ENCODE data around the gene UBE3A. TPM values are rescaled to one million over a fixed set of nuclear protein-coding genes. Genes with fewer than 3 reads are reported as not detected.

Gene UBE3A
- total RNA-seq, 2 donors from 2014 or later, result 61.1 to 79.8 TPM

- TF ChIP-seq POLR2A (IDR thresholded peaks at IDR 0.05) (no peak), CTCF (IDR thresholded peaks at IDR 0.05) (no peak), POLR2AphosphoS5 (IDR thresholded peaks at IDR 0.05) (no peak)
- no peak for DNase-seq (ENCODE audit: low spot score)
- intact Hi-C loops (cut with DNase I), result no loop called here
- 92% methylated on average over 10 of the region's 10 CpGs for WGBS
- Histone ChIP-seq H3K9me3 (no peaks in the 10 kb centered on the region), H3K36me3 (no peaks in the 10 kb centered on the region), H3K4me3 (no peak overlapping the region), H3K4me1 (replicated peaks) (no peaks in the 10 kb centered on the region), H3K27me3 (replicated peaks; ENCODE audit: insufficient read depth) (no peaks in the 10 kb centered on the region), H3K27ac (no peak overlapping the region)
Measured at GRCh38 chr15:25468611-25469010, 29.8 kb upstream of the UBE3A start.

- no peaks in the 10 kb centered on the region for H3K4me1 ChIP-seq (replicated peaks)
- 52% methylated on average over 1 of the region's 1 CpG for WGBS
- TF ChIP-seq CTCF (IDR thresholded peaks at IDR 0.05) (no peak), POLR2AphosphoS5 (IDR thresholded peaks at IDR 0.05) (no peak), POLR2A (IDR thresholded peaks at IDR 0.05) (no peak)
- no peaks in the 10 kb centered on the region for H3K36me3 ChIP-seq
- H3K27me3 ChIP-seq (replicated peaks; ENCODE audit: insufficient read depth), result no peaks in the 10 kb centered on the region
- no peaks in the 10 kb centered on the region for H3K9me3 ChIP-seq
- DNase-seq (ENCODE audit: low spot score), result no peak
- intact Hi-C loops (cut with DNase I), result no loop called here
- no peak overlapping the region for H3K27ac ChIP-seq
- H3K4me3 ChIP-seq, result no peak overlapping the region
Measured at GRCh38 chr15:25465835-25466234, 27.0 kb upstream of the UBE3A start.

GRCh38 chr15:25464784-25465183, 26.0 kb upstream of the UBE3A start:
- Histone ChIP-seq H3K36me3 (no peaks in the 10 kb centered on the region), H3K9me3 (no peaks in the 10 kb centered on the region), H3K27ac (no peak overlapping the region), H3K4me3 (no peak overlapping the region), H3K27me3 (replicated peaks; ENCODE audit: insufficient read depth) (no peaks in the 10 kb centered on the region), H3K4me1 (replicated peaks) (no peaks in the 10 kb centered on the region)
- 58% methylated on average over 2 of the region's 2 CpGs for WGBS
- no peak for DNase-seq (ENCODE audit: low spot score)
- intact Hi-C loops (cut with DNase I), result no loop called here
- TF ChIP-seq CTCF (IDR thresholded peaks at IDR 0.05), result no peak
- TF ChIP-seq POLR2A (IDR thresholded peaks at IDR 0.05), result no peak
- TF ChIP-seq POLR2AphosphoS5 (IDR thresholded peaks at IDR 0.05), result no peak

GRCh38 chr15:25464383-25464782, 25.6 kb upstream of the UBE3A start:
- H3K9me3 ChIP-seq, result no peaks in the 10 kb centered on the region
- H3K27me3 ChIP-seq (replicated peaks; ENCODE audit: insufficient read depth), result no peaks in the 10 kb centered on the region
- no peaks in the 10 kb centered on the region for H3K36me3 ChIP-seq
- no peak for TF ChIP-seq POLR2A (IDR thresholded peaks at IDR 0.05)
- no peak for TF ChIP-seq POLR2AphosphoS5 (IDR thresholded peaks at IDR 0.05)
- TF ChIP-seq CTCF (IDR thresholded peaks at IDR 0.05), result no peak
- H3K4me3 ChIP-seq, result no peak overlapping the region
- DNase-seq (ENCODE audit: low spot score), result no peak
- H3K27ac ChIP-seq, result no peak overlapping the region
- intact Hi-C loops (cut with DNase I), result no loop called here
- no peaks in the 10 kb centered on the region for H3K4me1 ChIP-seq (replicated peaks)
- WGBS, result 43% methylated on average over 1 of the region's 1 CpG

- no peak for TF ChIP-seq POLR2A (IDR thresholded peaks at IDR 0.05)
- TF ChIP-seq CTCF (IDR thresholded peaks at IDR 0.05), result no peak
- no peak for TF ChIP-seq POLR2AphosphoS5 (IDR thresholded peaks at IDR 0.05)
- Histone ChIP-seq H3K4me3 (no peak overlapping the region), H3K9me3 (no peaks in the 10 kb centered on the region), H3K27ac (no peak overlapping the region), H3K36me3 (no peaks in the 10 kb centered on the region), H3K27me3 (replicated peaks; ENCODE audit: insufficient read depth) (no peaks in the 10 kb centered on the region), H3K4me1 (replicated peaks) (no peaks in the 10 kb centered on the region)
- 83% methylated on average over 3 of the region's 3 CpGs for WGBS
- intact Hi-C loops (cut with DNase I), result no loop called here
- no peak for DNase-seq (ENCODE audit: low spot score)
Measured at GRCh38 chr15:25456196-25456595, 17.4 kb upstream of the UBE3A start.
